Ovary (tissue), 9 donors: ENCODE measurements around the gene FIGN. TPM values are rescaled to one million over a fixed set of nuclear protein-coding genes. Genes with fewer than 3 reads are reported as not detected.

Source experiments
- DNase-seq, 5 donors: peaks; one replicate each; pipeline ENCODE4 v3.0.0-alpha.2; 2019 to 2020
- H3K27ac ChIP-seq, 2 donors: fragments of 200-600 bp; one replicate each; pipeline versions ENCODE4 v1.5.1 to v1.8.0; 2019 to 2022
- H3K27me3 ChIP-seq: fragments of 200-600 bp; one replicate; pipeline ENCODE4 v1.8.0; 2022
- H3K36me3 ChIP-seq: fragments of 200-600 bp; sonication (generic); one replicate; pipeline ENCODE4 v1.5.1; 2019
- H3K4me1 ChIP-seq: one replicate; pipeline ENCODE4 v1.8.1; 2013; ENCODE audit warnings: mild to moderate bottlenecking, moderate library complexity; ENCODE audit not compliant: insufficient read depth
- H3K4me3 ChIP-seq: fragments of 200-600 bp; sonication (generic); one replicate; pipeline ENCODE4 v1.5.1; 2017
- H3K9me3 ChIP-seq, 2 donors: fragments of 200-600 bp in 1 of 2; sonication (generic) in 1 of 2; one replicate each; pipeline versions ENCODE4 v1.5.1 to v1.8.1; 2013 to 2019; ENCODE audit warnings: mild to moderate bottlenecking in 1 of 2, moderate library complexity in 1 of 2
- CTCF ChIP-seq, 3 donors: fragments of 450-650 bp in 2 of 3; fragments of 200-600 bp in 1 of 3; IDR thresholded peaks; one replicate each; pipeline versions ENCODE4 v1.5.1 to v1.8.0; 2016 to 2022; ENCODE audit warnings: antibody characterized with exemption in 3 of 3, mild to moderate bottlenecking in 1 of 3
- EP300 ChIP-seq: sonication (generic); formaldehyde crosslinking; IDR thresholded peaks from one replicate; pipeline ENCODE4 v1.6.1; 2017; ENCODE audit warnings: antibody characterized with exemption
- POLR2A ChIP-seq: fragments of 450-650 bp; IDR thresholded peaks from one replicate; pipeline ENCODE4 v1.6.1; 2017; ENCODE audit warnings: antibody characterized with exemption, mild to moderate bottlenecking, moderate library complexity
- WGBS, 3 donors: extraction: QIAGEN DNeasy Blood & Tissue Kit in 1 of 3; methylation state at CpG; one replicate each; pipeline versions ENCODE4 v1.1.5 to v1.1.7; 2013 to 2017; 5-methylcytosine and 5-hydroxymethylcytosine counted together
- intact Hi-C, 4 donors: fragments of 100-400 bp; cut with DNase I; formaldehyde crosslinking; loops; one replicate each; pipeline versions ENCODE4 v1.11.0 to v1.15.1; 2022 to 2023
- polyA plus RNA-seq, 2 donors: library from polyadenylated mRNA; stranded (reverse); fragments of 200-250 nt in 1 of 2; fragments of 350-450 nt in 1 of 2; fragmentation: Illumina TruSeq in 1 of 2; extraction: RNeasy Lipid Tissue Mini Kit (QIAGEN cat#74804) in 1 of 2; gene quantifications; one replicate each; pipeline ENCODE4 v1.2.3, GENCODE V29; 2013 to 2014
- total RNA-seq, 7 donors: library from RNA; depleted of rRNA in 2 of 7; stranded (reverse); fragments of >200 nt in 2 of 7; fragmentation: NEBNext Ultra II Directional in 3 of 7; extraction: Animal tissue kit (Norgen Biotek cat#: 25700) in 3 of 7; gene quantifications; one replicate each; pipeline versions ENCODE4 v1.1.0 to v1.2.4, GENCODE V29; 2016 to 2023
- donor health status: DM: no; HTN: no; CAD: no; lungs with moderate emphysema.
- donor health status: DM: no; HTN: no; CAD: no.
- donor health status: Bipolar disorder and iron deficiency.
- donor health status: DM: yes; HTN: yes; CAD: no.
- donor health status: DM: no; HTN: no; CAD: no.
- donor health status: DM: yes; HTN: yes; CAD: no.

FIGN gene
- total and polyA plus RNA-seq, 9 donors = 2.4 to 15.5 (median 8.9) TPM

GRCh38 chr2:163775304-163775703 lies 39.5 kb upstream of the FIGN start:
- WGBS, 3 donors = 74 to 85% (median 75%) methylated on average over 1 of the region's 1 CpG
- Histone ChIP-seq H3K9me3 (no peaks in the 10 kb centered on the region), H3K27ac (no peak overlapping the region), H3K4me1 (no peaks in the 10 kb centered on the region), H3K27me3 (no peaks in the 10 kb centered on the region), H3K36me3 (no peaks in the 10 kb centered on the region), H3K4me3 (no peak overlapping the region)
- intact Hi-C loops = no loop called here
- TF ChIP-seq POLR2A (no peak), CTCF (IDR thresholded peaks at IDR 0.05) (no peak), EP300 (no peak)
- DNase-seq = no peak

- Histone ChIP-seq H3K27me3 (no peaks in the 10 kb centered on the region), H3K4me1 (no peaks in the 10 kb centered on the region), H3K9me3 (no peaks in the 10 kb centered on the region), H3K4me3 (no peak overlapping the region), H3K27ac (no peak overlapping the region), H3K36me3 (no peaks in the 10 kb centered on the region)
- WGBS, 3 donors = 60 to 80% (median 76%) methylated on average over 2 of the region's 2 CpGs
- no peak for TF ChIP-seq EP300
- no peak for TF ChIP-seq POLR2A
- TF ChIP-seq CTCF (IDR thresholded peaks at IDR 0.05) = no peak
- no peak for DNase-seq
- intact Hi-C loops = no loop called here
Observed at GRCh38 chr2:163774862-163775261, 39.1 kb upstream of the FIGN start.

- Histone ChIP-seq H3K36me3 (no peaks in the 10 kb centered on the region), H3K27ac (no peak overlapping the region), H3K4me1 (no peaks in the 10 kb centered on the region), H3K4me3 (no peak overlapping the region), H3K27me3 (no peaks in the 10 kb centered on the region), H3K9me3 (no peaks in the 10 kb centered on the region)
- TF ChIP-seq POLR2A = no peak
- TF ChIP-seq CTCF (IDR thresholded peaks at IDR 0.05) = no peak
- no peak for TF ChIP-seq EP300
- no peak for DNase-seq
- intact Hi-C loops = no loop called here
- WGBS, 3 donors = 89 to 94% (median 94%) methylated on average over 3 of the region's 3 CpGs
Observed at GRCh38 chr2:163773276-163773675, 37.5 kb upstream of the FIGN start.

- Histone ChIP-seq H3K27me3 (no peaks in the 10 kb centered on the region), H3K4me3 (no peak overlapping the region), H3K9me3 (no peaks in the 10 kb centered on the region), H3K36me3 (no peaks in the 10 kb centered on the region), H3K27ac (no peak overlapping the region), H3K4me1 (no peaks in the 10 kb centered on the region)
- no peak for DNase-seq
- intact Hi-C loops = no loop called here
- no peak for TF ChIP-seq POLR2A
- no peak for TF ChIP-seq EP300
- no peak for TF ChIP-seq CTCF (IDR thresholded peaks at IDR 0.05)
- WGBS, 3 donors = 88 to 94% (median 92%) methylated on average over 4 of the region's 4 CpGs
Observed at GRCh38 chr2:163771596-163771995, 35.8 kb upstream of the FIGN start.
